DMS114 treated with DMSO at 0.1 percent for 48 hours (cell line): Measurements from ENCODE around the gene SLC22A23.

Experiments used
- DNase-seq: peaks from one replicate; lab custom pipeline; 2025; ENCODE audit not compliant: unreplicated experiment; lab: John Stamatoyannopoulos, UW

Gene SLC22A23

DNA sequence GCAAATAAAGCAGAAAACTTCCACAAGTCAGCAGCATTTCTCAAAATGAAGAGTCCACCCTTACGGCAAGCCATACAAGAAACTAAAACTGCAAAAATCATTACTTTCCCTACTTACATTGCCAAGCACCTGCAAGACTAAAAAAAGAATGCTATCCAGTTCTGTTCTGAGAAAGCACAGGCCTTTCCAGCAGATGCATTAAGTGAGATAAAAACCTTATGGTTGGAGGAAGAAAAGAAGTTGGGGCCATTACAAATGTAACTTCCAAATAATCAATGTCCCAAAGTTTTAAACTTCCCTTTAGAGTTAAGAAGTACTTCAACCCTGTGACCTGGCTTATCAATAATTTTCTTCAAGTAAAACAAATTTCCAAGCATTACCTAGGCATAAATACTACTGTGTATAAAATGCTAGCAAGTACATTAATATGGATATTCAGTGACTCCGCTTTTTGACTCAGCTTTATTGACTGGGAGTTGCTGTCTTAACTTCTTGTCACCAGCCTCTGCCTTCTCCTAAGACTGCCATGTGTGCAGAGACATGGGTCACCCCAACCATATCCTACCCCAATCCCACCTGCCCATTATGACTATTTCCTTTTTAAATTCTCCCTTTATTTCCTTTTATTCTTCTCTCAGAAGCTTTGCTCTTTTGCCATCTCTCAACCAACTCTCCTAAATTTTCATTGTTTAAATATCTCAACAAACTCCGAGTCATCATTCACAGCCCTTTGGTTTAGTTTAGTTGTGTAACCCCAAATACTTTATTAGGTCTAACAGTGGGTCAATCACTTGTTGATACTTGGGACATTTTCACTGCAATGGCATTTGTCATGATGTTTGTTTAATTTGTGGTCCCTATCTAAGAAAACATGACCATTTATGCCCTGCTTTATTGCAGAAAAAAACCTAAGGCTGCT, 49.7 kb downstream of the SLC22A23 start:
- DNase-seq = no peak

GRCh38 chr6:3406362-3406821, 50.5 kb downstream of the SLC22A23 start:
- DNase-seq = no peak

GRCh38 chr6:3405679-3406078, 51.2 kb downstream of the SLC22A23 start:
- no peak for DNase-seq

GRCh38 chr6:3405182-3405518, 51.7 kb downstream of the SLC22A23 start:
- no peak for DNase-seq

GRCh38 chr6:3403238-3404173, 53.3 kb downstream of the SLC22A23 start:
- DNase-seq = no peak

DNA sequence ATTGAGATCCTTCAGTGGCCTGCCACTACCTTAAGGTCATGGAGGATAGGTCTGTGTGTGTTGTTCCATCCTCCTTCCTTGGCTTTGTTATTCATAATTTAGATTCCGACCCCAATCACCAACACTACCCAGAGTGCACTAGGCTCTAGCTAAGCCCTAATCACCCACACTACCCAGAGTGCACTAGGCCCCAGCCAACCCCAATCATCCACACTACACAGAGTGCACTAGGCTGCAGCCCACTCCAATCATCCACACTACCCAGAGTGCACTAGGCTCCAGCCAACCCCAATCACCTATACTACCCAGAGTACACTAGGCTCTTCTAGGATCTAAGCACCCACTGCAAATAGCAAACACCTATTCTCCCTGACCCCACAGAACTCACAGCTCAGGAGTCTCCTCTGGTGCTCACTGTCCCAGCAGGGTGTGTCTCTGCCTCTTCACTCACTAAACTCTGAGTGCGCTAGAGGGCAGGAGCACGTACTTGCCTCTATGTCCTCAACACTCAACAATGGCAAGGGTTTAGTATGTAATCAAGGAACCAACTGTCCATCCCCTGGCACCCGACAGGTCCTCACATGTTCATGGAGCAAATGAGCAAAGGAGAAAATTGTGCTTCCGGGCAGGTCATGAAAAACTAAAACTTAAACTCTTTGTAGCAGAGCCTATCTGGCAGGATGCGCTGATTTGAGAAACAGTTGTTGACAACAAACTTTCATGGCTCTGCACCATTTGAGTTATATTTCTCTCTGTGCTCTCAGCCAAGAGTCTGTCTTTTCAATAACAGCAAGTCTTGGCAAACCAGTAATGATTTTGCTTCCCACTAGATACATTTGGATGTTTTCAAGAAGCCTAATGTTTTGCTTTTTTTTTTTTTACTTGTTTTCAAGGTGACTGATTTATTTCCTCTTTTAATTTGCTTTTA, 54.3 kb downstream of the SLC22A23 start:
- no peak for DNase-seq

- DNase-seq = no peak
Measured at GRCh38 chr6:3400162-3400561, 56.7 kb downstream of the SLC22A23 start.

DNA sequence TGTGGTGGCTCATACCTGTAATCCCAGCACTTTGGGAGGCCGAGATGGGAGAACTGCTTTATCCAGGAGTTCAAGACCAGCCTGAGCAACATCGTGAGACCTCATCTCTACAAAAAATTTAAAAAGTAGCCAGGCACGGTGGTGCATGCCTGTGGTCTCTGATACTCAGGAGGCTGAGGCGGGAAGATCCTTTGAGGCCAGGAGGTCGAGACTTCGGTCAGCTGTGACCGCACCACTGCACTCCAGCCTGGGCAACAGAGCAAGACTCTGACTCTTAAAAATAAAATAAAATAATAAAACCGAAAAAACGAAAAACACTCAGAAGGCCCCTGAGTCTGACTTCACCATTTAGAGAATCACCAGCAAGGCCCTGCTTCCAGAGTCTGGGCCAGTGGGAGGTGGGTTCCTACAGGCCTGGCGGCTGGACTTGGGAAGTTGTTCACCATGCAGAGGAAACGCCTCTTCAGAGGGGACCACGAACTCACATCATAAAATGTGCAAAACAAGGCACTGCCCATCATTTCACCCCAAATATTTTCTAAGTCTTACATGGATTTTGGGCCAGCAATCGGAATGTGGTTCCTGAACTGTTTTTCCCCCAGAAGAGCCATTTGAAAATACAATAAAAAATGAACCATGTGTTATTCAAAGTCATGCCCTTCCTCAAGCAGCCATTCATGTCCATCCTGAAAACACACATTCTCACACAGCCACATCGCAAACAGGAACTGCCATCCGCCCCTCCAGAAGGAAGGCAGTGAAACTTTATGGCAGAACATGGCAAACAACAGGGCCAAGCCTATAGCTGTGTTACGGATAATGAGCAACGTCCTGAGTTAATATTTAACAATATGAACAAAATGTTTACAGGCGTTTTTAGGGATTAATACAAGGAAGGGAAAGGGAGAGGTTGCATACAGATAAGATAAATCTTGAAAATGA, 57.8 kb downstream of the SLC22A23 start:
- DNase-seq = no peak

- no peak for DNase-seq
Measured at GRCh38 chr6:3398165-3398562, 58.7 kb downstream of the SLC22A23 start.

DNA sequence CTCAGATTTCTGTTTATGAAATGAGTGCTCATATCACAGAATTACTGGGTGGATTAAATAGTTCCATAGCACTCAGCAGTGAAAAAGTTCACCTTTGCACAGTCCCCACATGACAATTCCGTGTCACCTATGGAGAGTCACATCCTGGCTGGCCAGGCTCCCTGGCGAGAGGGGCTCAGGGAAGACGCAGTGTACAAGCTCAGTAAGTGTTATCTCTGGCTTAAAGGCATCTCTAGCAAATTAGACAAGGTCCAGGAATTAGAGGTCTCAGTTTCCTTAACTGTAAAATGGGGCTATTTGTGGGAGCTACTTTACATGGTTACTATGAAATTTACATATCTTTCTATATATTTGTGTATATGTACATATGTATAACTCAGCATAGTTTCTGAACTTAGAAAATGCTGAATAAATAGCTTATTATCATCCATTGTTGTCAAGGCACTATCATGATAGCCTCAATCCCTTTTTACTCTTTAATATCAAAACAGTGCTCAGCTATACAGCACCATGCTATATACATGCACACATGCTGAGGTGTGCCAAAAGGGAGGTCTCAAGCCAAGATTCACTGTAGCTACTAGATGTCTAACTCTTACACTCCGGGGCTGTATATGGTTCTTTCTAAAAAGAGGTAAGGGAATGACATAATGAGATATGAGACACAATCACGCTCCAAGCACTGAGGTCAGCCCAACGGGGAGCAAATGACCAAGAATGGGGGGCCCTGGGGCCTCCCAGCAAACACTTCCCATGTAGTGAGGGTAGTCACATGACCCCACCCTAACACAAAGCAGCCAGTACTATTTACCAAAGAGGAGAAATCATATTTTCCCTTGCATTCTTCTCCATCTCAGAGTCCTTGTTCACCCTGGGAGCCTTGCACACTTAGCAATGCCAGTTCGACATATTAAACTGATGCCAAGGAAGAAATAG, 59.4 kb downstream of the SLC22A23 start:
- no peak for DNase-seq

DNA sequence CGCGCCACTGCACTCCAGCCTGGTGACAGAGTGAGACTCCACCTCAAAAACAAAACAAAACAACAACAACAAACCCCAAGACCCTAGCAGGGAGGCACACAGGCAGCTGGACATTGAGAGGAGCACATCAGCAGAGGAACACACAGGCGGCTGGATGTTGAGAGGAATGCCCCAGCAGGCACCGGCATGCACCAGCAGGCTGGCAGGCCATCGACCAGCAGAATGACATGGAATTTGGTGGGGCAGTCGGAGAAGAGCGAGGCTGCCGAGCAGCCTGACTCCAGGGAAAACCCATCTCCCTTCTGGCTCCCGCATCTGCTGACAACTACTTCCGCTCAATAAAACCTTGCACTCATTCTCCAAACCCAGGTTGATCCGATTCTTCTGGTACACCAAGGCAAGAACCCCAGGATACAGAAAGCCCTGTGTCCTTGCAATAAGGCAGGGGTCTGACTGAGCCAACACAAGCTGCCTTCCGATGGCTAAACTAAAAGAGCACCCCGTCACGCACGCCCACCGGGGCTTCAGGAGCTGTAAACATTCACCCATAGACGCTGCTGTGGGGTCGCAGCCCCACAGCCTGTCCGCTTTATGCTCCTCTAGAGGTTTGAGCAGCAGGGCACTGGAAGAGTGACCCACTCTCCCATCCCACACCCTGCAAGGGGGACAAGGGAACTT, 60.2 kb downstream of the SLC22A23 start:
- no peak for DNase-seq

DNA sequence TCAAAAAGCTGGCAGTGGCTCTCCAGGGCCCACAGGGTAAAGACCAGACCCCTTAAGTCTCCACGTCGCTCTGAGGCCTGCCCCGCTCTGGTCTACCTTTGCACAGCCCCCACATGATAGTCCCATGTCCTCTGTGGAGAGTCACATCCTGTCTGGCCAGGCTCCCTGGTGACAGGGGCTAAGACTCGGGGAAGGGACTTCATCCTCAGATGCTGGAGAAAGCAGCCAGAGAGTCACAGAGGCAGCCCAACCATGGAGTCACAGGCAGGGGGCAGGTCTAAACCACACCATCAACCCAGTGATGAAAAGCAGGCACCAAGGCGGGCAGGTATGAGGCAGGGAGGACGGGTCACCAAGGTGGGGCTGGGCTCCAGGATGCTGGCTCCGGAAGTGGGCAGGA, 62.2 kb downstream of the SLC22A23 start:
- no peak for DNase-seq

GRCh38 chr6:3393836-3394202, 63.0 kb downstream of the SLC22A23 start:
- no peak for DNase-seq

DNA sequence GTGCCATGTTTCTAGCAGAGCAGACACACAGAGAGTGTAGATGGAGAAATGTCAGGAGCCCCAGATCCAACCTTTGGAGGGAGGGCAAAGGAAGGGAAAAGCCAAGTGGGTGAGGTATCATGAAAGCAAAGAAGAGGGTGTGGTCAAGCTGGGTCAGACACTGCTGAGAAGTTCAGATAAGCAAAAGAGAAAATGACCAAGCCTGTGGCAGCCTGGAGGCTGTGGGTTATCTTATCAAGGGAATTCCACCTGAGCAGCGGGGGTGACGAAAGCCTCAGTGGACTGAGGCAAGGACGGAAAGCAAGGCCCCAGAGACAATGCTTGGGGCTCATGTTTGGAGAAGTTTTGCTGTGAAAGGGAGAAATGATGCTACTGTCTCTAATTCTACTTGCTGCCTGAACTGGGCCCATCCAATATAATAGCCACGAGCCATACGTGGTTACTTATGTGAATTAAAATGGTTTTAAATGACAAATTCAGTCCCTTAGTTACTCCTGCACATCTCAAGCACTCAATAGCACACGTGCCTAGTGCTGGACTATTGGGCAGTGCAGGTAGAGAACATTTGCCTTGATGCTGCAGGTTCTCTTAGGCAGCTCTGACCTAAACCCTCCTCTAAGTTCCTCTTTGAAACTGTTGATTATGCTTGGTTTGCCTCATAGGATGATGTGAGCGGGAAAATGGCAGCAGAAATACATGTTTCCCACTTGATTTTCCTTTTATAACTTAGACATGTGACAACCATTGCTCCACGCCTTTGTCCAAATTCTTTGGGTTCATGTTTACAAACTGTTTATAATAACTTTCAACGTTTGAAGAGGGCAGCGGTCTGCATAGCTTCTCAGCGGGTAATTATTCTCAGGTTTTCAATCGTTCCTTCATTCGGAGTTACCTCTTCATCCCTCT, 63.7 kb downstream of the SLC22A23 start:
- DNase-seq = no peak

- no peak for DNase-seq
Measured at GRCh38 chr6:3391902-3392458, 64.9 kb downstream of the SLC22A23 start.

- DNase-seq = no peak
Measured at GRCh38 chr6:3390698-3391097, 66.2 kb downstream of the SLC22A23 start.
